Raji (cell line): Measurements from ENCODE around the gene TTK.

Experiments used
- POLR2A ChIP-seq: IDR thresholded peaks from 2 replicates; pipeline ENCODE4 v1.6.1; 2011; ENCODE audit warnings: low read depth, low read length, control low read depth; ENCODE audit not compliant: insufficient read depth

The TTK gene

DNA sequence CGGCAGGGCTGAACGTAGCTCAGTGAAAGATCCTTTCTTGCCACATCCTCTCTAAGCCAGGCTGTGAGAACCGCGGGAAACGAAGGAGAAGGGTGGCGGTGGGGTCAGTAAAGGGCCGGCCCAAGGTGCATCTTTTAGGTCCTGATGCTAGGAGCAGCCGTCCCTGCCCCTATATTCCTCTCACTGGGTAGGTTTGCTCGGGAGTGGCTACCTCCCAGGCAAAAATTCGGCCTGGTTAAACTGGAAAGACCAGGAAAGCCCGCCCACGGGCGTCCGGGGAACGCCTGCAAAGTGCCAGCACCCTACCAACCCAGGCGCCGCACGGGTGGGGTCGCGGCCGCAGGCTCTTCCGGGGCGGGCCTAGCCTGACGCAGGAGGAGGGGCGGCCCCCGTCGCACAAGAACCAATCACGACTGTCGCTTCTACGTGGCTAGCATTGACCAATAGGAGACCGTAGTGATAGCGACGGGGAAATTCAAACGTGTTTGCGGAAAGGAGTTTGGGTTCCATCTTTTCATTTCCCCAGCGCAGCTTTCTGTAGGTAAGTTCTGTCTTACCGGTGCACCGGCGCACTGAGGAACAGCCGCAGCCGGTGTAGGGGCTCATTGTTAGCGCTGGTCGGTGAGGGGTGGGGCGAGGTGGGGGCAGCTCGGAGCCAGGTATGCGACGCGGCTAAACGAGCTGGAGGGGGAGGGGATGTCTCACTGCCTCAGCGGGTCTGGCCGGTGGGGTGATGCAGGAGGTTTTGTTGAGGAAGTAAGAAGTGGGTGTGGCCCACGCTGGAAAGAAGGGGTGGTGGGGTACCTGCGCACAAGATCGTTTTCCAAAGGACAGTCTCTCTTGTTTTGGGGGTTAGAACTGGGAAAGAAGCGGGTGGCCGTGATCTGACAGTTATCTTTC lies at the start of gene TTK:
Gene TTK (plus strand): TSS at position 477 of the 900 bp plus-strand sequence. CDS start 1,195 bp downstream, outside the sequence.
- TF ChIP-seq POLR2A: peak; percentile 74

DNA sequence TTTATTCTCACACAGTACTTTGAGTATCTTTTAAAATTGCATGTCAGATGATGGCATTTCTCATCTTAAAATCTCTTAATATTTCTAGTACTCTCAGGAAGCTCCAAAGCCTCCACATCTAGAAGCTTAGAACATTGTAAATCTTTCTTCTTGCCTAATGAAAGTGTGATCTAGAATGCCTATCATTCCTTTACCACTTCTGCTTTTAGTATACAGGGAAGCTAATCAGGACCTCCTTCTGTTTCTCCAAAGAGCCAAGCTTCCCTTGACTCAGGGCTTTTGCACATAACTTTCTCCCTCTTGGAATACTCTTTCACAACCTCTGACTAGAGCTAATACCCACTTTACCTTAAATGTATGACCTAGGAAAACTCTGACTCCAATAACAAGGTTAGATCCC lies 49.6 kb upstream of the TTK start:
- no peak for TF ChIP-seq POLR2A

GRCh38 chr6:79964607-79965081 lies 39.8 kb upstream of the TTK start:
- TF ChIP-seq POLR2A: no peak

DNA sequence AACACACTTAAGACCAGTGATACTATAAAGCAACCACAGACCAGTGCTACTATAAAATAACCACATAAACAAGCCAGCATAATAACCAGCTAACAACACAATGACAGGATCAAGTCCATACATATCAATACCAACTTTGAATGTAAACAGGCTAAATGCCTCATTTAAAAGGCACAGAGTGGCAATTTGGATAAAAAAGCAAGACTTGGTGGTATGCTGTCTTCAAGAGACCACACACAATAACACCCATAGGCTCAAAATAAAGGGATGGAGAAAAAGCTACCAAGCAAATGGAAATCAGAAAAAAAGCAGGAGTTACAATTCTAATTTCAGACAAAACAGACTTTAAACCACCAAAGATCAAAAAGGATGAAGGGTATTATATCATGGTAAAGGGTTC lies 37.3 kb upstream of the TTK start:
- TF ChIP-seq POLR2A: no peak

GRCh38 chr6:79969784-79970183 lies 34.7 kb upstream of the TTK start:
- TF ChIP-seq POLR2A: no peak

DNA sequence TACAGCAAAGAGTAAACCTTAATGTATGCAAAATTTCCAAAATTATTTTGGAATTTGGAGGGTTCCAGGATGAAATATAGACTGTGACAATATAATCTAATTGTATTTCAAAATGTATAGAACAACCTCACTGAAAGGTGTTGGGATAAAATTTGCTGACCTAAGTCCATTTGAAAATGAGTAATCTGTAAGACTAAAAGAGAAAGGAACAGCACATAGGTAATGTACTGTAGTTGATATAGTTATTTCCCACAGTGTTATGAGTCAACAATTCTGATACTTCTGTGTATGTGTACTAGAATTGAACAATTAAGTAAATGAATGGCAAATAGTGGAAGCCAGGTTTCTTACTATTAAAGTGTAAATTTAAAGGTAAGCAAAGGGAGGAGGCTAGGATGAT lies 33.3 kb upstream of the TTK start:
- no peak for TF ChIP-seq POLR2A

- TF ChIP-seq POLR2A: no peak
Observed at GRCh38 chr6:79981652-79982051, 22.8 kb upstream of the TTK start.

- TF ChIP-seq POLR2A: no peak
Observed at GRCh38 chr6:79984261-79984660, 20.2 kb upstream of the TTK start.

- no peak for TF ChIP-seq POLR2A
Observed at GRCh38 chr6:79985128-79985527, 19.3 kb upstream of the TTK start.

GRCh38 chr6:79989641-79990040 lies 14.8 kb upstream of the TTK start:
- no peak for TF ChIP-seq POLR2A

DNA sequence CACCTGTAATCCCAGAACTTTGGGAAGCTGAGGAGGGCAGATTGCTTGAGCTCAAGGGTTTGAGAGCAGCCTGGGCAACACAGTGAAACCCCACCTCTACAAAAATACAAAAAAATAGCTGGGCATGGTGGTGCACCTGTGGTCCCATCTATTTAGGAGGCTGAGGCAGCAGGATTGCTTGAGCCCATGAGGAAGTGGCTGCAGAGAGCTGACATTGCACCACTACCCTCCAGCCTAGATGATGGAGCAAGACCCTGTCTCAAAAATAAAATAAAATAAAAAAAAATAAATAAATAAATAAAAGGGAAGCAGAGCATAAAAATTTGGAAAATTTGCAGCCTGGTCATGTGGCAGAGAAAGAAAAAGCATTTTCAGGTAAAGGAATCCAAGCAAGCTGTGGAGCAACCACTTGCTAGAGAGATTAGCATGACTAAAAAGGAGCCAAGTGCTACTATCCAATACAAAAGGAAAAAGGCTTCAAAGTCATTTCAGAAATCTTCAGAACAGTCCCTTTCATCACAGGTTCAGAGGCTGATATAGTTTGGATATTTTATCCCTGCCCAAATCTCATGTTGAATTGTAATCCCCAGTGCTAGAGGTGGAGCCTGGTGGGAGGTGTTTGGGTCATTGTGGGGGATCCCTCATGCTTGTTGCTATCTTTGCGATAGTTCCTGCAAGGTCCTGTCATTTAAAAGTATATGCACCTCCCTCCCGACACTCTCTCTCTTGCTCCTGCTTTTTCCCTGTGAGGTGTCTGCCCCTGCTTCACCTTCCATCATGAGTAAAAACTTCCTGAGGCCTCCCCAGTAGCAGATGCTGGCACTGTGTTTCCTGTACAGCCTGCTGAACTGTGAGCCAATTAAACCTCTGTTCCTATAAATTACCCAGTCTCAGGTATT lies 11.2 kb upstream of the TTK start:
- TF ChIP-seq POLR2A: no peak

GRCh38 chr6:79993911-79994309 lies 10.5 kb upstream of the TTK start:
- no peak for TF ChIP-seq POLR2A

DNA sequence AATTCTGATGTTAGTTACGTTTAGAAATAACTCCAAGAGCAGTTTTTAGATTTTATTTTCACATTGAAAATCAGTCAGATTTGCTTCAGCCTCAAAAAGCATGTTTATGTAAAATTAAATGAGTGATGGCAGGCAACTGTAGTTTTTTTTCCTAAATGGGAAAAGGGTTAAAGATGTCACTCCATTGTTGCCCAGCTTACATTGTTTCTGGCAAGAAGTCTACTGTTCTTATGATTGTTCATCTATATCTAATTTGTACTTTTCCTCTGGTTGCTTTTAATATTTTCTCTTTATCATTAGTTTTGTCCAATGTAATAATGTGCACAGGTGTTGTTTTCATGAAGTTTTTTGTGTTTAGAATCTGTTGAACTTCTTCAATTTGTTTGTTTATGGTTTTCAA lies 6.7 kb upstream of the TTK start:
- no peak for TF ChIP-seq POLR2A

DNA sequence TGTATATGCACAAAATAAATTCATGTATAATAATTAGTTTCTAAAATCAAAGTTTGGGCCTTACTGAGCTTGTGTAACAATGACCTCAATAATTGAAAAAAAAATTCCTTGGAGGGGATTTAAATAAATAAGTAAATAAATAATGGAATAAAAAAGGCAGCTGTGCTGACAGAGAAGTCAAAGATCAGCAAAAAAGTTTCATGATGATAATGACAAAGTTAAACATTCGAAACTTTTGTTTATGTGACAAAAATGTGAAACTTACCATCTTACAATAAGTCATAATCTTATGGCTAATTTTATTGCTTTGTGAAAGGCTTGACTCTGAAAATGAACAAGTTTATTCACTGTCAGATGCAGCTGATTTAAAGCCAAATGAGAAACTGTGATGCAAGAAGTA lies 3.1 kb upstream of the TTK start:
- no peak for TF ChIP-seq POLR2A

DNA sequence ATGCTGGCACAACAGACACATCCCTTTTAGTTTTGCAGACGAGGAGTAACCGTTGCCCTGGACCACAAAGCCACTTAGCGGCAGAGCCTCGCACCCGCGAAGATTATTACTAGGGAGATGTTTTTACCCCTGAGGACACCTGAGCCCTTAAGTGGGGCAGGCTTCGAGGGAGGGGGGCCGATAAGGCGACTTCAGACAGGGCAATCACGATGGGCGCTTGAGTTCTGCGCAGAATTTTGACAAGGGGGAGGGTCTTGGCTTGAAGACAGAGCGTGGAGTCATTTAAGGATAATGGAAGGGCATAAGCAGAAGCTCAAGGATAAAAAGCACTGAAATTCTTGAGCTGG lies 650 bp upstream of the TTK start:
- TF ChIP-seq POLR2A: no peak

- TF ChIP-seq POLR2A: no peak
Observed at GRCh38 chr6:80005406-80005805, 957 bp downstream of the TTK start.

DNA sequence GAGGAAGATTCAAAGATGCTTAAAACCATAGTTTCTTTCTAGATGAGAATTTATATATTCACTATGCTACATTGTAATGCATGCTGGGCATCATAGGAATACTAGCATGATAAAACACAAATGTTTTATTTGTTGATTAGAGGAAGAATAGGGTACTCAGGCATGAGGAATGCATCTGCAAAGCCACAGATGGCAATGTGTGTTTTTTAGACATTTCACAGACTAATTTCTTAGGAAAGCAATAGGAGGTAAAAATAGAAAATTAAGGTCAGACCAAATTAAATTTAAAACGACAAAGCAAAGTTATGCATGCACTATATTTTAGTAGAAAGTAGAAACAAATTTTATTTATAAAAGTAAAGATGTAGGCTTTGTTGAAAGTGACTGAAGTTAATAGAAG lies 2.1 kb downstream of the TTK start:
- no peak for TF ChIP-seq POLR2A

DNA sequence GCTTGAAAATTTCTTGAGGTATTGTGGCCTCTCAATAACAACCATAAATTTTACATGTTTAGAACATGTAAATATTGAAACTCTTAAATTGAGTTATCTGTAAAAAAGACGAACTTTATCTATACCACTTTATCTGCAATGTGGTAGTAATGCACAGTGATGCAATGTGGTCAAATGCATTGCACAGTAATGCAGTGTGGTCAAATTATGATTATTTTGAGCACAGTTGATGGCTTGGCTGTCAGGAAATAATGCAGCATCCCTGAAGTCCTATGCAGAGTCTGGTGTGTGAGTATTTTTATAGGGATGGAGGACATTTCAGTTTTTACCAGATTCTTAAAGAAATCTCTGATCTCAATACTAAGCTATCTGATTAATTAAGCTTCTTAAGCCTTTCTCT lies 5.1 kb downstream of the TTK start:
- no peak for TF ChIP-seq POLR2A
